ENCODE measurements around the gene TMEM138. TPM values are rescaled to one million over a fixed set of nuclear protein-coding genes. Genes with fewer than 3 reads are reported as not detected.
A peak's percentile ranks its signal among the peaks of the same experiment; 100 is the strongest.

The TMEM138 gene
- total and polyA plus RNA-seq, 2 of the 4 experiments (the other 2 are of a cell fraction) = 16.8 to 53.2 TPM

- H3K36me3 ChIP-seq (ENCODE audit: control insufficient read depth, insufficient read depth, low read length) = peaks cover 30% of the 10 kb centered on the region
- no peak overlapping the region for H4K91ac ChIP-seq (ENCODE audit: insufficient read depth, low read depth, low read length)
- no peak overlapping the region for H3K14ac ChIP-seq (replicated peaks; ENCODE audit: low read depth, low read length)
- dilution Hi-C loops (cut with HindIII; ENCODE audit: low sequenced_read_pairs, unreplicated experiment) (no loop called here), in situ Hi-C loops (cut with MboI; ENCODE audit: low sequenced_read_pairs) (no loop called here), intact Hi-C loops (cut with micrococcal nuclease) (loop anchor here (1.0 kb wide), 1 partner anchor 9 kb away; no protein-coding TSS in a partner anchor)
- no peak overlapping the region for H2BK120ac ChIP-seq (ENCODE audit: low read depth, low read length)
- no peak overlapping the region for H3K23ac ChIP-seq (ENCODE audit: low read depth, low read length)
- H3K9me1 ChIP-seq (ENCODE audit: insufficient read depth, low read length) = 0 out of 2 replicates have a peak, but pooled peaks cover 3% of the 10 kb centered on the region
- 0 out of 2 replicates have a peak, but pooled peaks cover 2% of the 10 kb centered on the region for H3K9me3 ChIP-seq (ENCODE audit: control insufficient read depth, insufficient read depth, low read length)
- ChIA-PET CTCF (interaction anchor here (0.9 to 1.3 kb wide), 3 partner anchors 17 to 33 kb away, joined by 3 to 4 read pairs (median 3); partner anchors contain the start of gene TMEM216), POLR2A (ENCODE audit: unreplicated experiment) (interaction anchor here (0.6 kb wide), 2 partner anchors 14 to 26 kb away, joined by 3 to 8 read pairs; no protein-coding TSS in a partner anchor)
- H2BK15ac ChIP-seq (ENCODE audit: low read depth, low read length) = no peak overlapping the region
- H3K4me2 ChIP-seq (ENCODE audit: low read depth, low read length) = no peak overlapping the region
- no peak overlapping the region for H3K4me3 ChIP-seq (ENCODE audit: insufficient read depth, low read depth, low read length)
- no peak overlapping the region for H2AK5ac ChIP-seq (ENCODE audit: low read depth, low read length)
- H4K5ac ChIP-seq (ENCODE audit: low read depth, low read length) = peak overlapping the region; percentile 5; the same call in 1 of the 2 replicates
- ATAC-seq (ENCODE audit: low read depth) = peak; percentile 83
- H3K56ac ChIP-seq (ENCODE audit: extremely low read depth, insufficient read depth, low read length) = no peak overlapping the region
- H3K27ac ChIP-seq (ENCODE audit: insufficient read depth, low read length) = peak overlapping the region; percentile 64; the same call in 1 of the 2 replicates
- H2AK9ac ChIP-seq (replicated peaks; ENCODE audit: low read depth, low read length, poor library complexity) = peak overlapping the region; percentile 5
- DNase-seq = peak; percentile 99
- no peaks in the 10 kb centered on the region for H4K20me1 ChIP-seq (ENCODE audit: insufficient read depth, low read length)
- 0 out of 2 replicates have a peak overlapping the region, but pooled peaks have one; percentile 31 for H3K18ac ChIP-seq (ENCODE audit: low read depth, low read length)
- peak overlapping the region; percentile 65 for H2BK5ac ChIP-seq (ENCODE audit: low read depth, low read length, poor library complexity, severe bottlenecking)
- H3K27me3 ChIP-seq (ENCODE audit: control insufficient read depth, insufficient read depth, low read length) = no peaks in the 10 kb centered on the region
- H3K9ac ChIP-seq (ENCODE audit: low read depth, low read length) = no peak overlapping the region
- H3K79me1 ChIP-seq (ENCODE audit: low read depth in 1 of 2, low read length in 2 of 2) = peaks cover 10 to 25% of the 10 kb centered on the region in 2 experiments
- no TSS peak for BruUV-seq (replicated peaks)
- no peak overlapping the region for H3K4ac ChIP-seq (ENCODE audit: low read depth, low read length)
- no peak overlapping the region for H4K8ac ChIP-seq (ENCODE audit: low read depth in 2 of 2, low read length in 2 of 2)
- H2BK20ac ChIP-seq (ENCODE audit: low read depth, low read length) = no peak overlapping the region
- WGBS, 2 experiments (ENCODE audit: extremely low coverage in 2 of 2, insufficient read length in 1 of 2) = no CpG with 5 or more reads among the region's 9 CpGs
- peaks cover 11% of the 10 kb centered on the region for H3K4me1 ChIP-seq (ENCODE audit: control insufficient read depth, insufficient read depth, low read length)
- H2AFZ ChIP-seq (replicated peaks; ENCODE audit: low read length, poor library complexity) = no peak overlapping the region
- no peak for TF ChIP-seq RFX5 (IDR thresholded peaks at IDR 0.05; ENCODE audit: low read depth, low read length)
- TF ChIP-seq MXI1 (IDR thresholded peaks at IDR 0.05; ENCODE audit: borderline replicate concordance, low read depth, low read length) = no peak
- no peak; the same call in 1 of the 2 replicates for TF ChIP-seq MAZ (IDR thresholded peaks at IDR 0.05; ENCODE audit: borderline replicate concordance, low read depth, low read length)
- TF ChIP-seq CEBPB (IDR thresholded peaks at IDR 0.05; ENCODE audit: low read depth, low read length) = peak; percentile 84
- TF ChIP-seq ELK1 (IDR thresholded peaks at IDR 0.05; ENCODE audit: borderline replicate concordance, low read depth, low read length) = no peak
- no peak for TF ChIP-seq POLR2A (IDR thresholded peaks at IDR 0.05; ENCODE audit: low read depth, low read length)
- TF ChIP-seq SMC3 (IDR thresholded peaks at IDR 0.05; ENCODE audit: low read depth, low read length) = no peak
- TF ChIP-seq FOS (IDR thresholded peaks at IDR 0.05; ENCODE audit: low read depth, low read length) = 0 out of 2 replicates have a peak, but pooled peaks have one; percentile 8
- no peak for TF ChIP-seq CTCF (conservative IDR thresholded peaks at IDR 0.05; ENCODE audit: low read depth, low read length)
- TF ChIP-seq MAFK (IDR thresholded peaks at IDR 0.05; ENCODE audit: low read depth, low read length) = peak; percentile 34; the same call in 1 of the 2 replicates
- no peak for TF ChIP-seq RAD21 (IDR thresholded peaks at IDR 0.05; ENCODE audit: low read length)
- peak; percentile 43; the same call in 1 of the 2 replicates for TF ChIP-seq BHLHE40 (IDR thresholded peaks at IDR 0.05; ENCODE audit: low read depth, low read length)
- no peak for TF ChIP-seq NFE2L2 (IDR thresholded peaks at IDR 0.05; ENCODE audit: low read depth, low read length)
- TF ChIP-seq CHD1 (IDR thresholded peaks at IDR 0.05; ENCODE audit: low read depth, low read length) = no peak
Measured at GRCh38 chr11:61369372-61370348, 7.5 kb downstream of the TMEM138 start.

All from IMR-90 (cell line).